H9 (cell line): ENCODE measurements around the gene EHD3. TPM values are rescaled to one million over a fixed set of nuclear protein-coding genes. Genes with fewer than 3 reads are reported as not detected.

Experiments used
- DNase-seq: peaks from one replicate; pipeline ENCODE4 v3.0.0-alpha.2; 2017
- H2AFZ ChIP-seq: one replicate; pipeline ENCODE4 v1.6.1; 2013; ENCODE audit warnings: mild to moderate bottlenecking, low read length, control low read depth, moderate library complexity
- H2AK5ac ChIP-seq: 2 replicates; pipeline ENCODE4 v1.6.1; 2013; ENCODE audit warnings: low read length, control low read depth, mixed read lengths; ENCODE audit not compliant: insufficient read length
- H2BK120ac ChIP-seq: one replicate; pipeline ENCODE4 v1.6.1; 2013; ENCODE audit warnings: low read depth, mild to moderate bottlenecking, low read length, control low read depth, inconsistent platforms; ENCODE audit not compliant: poor library complexity, severe bottlenecking
- H2BK12ac ChIP-seq: 2 replicates; pipeline ENCODE4 v1.6.1; 2013; ENCODE audit warnings: low read length, control low read depth, mixed read lengths, low read depth; ENCODE audit not compliant: insufficient read length
- H2BK15ac ChIP-seq: 2 replicates; pipeline ENCODE4 v1.6.1; 2013; ENCODE audit warnings: low read depth, low read length, control low read depth
- H2BK20ac ChIP-seq: one replicate; pipeline ENCODE4 v1.6.1; 2013; ENCODE audit warnings: low read depth, mild to moderate bottlenecking, low read length, control low read depth, inconsistent platforms; ENCODE audit not compliant: poor library complexity, severe bottlenecking
- H2BK5ac ChIP-seq: 2 replicates; pipeline ENCODE4 v1.6.1; 2013; ENCODE audit warnings: low read length, control low read depth, mixed read lengths; ENCODE audit not compliant: insufficient read length
- H3K14ac ChIP-seq: 2 replicates; pipeline ENCODE4 v1.6.1; 2013; ENCODE audit warnings: low read length, control low read depth; ENCODE audit not compliant: insufficient read depth
- H3K18ac ChIP-seq: 2 replicates; pipeline ENCODE4 v1.6.1; 2013; ENCODE audit warnings: low read depth, mild to moderate bottlenecking, mixed read lengths, low read length, control low read depth; ENCODE audit not compliant: insufficient read length
- H3K23ac ChIP-seq: 2 replicates; pipeline ENCODE4 v1.6.1; 2013; ENCODE audit warnings: low read length, control low read depth, mixed read lengths, low read depth; ENCODE audit not compliant: insufficient read length
- H3K23me2 ChIP-seq: 2 replicates; pipeline ENCODE4 v1.6.1; 2013; ENCODE audit warnings: low read depth, mild to moderate bottlenecking, mixed read lengths, low read length, control low read depth; ENCODE audit not compliant: insufficient read length, poor library complexity, severe bottlenecking
- H3K27ac ChIP-seq: 2 replicates; pipeline ENCODE4 v1.5.1; 2013; ENCODE audit warnings: low read length, control low read depth, mixed read lengths, low read depth; ENCODE audit not compliant: insufficient read length
- H3K27me3 ChIP-seq: 2 replicates; pipeline ENCODE4 v1.6.1; 2013; ENCODE audit warnings: low read length, control low read depth, inconsistent platforms; ENCODE audit not compliant: insufficient read depth
- H3K4ac ChIP-seq: 2 replicates; pipeline ENCODE4 v1.6.1; 2013; ENCODE audit warnings: low read depth, mild to moderate bottlenecking, control low read depth, inconsistent platforms, low read length, moderate library complexity
- H3K4me1 ChIP-seq: 2 replicates; pipeline ENCODE4 v1.6.1; 2013; ENCODE audit warnings: low read length, control low read depth, inconsistent platforms; ENCODE audit not compliant: insufficient read depth
- H3K4me2 ChIP-seq: 2 replicates; pipeline ENCODE4 v1.6.1; 2013; ENCODE audit warnings: low read length, control low read depth, mixed read lengths; ENCODE audit not compliant: insufficient read length, insufficient read depth
- H3K56ac ChIP-seq: 2 replicates; pipeline ENCODE4 v1.6.1; 2013; ENCODE audit warnings: low read depth, mild to moderate bottlenecking, mixed read lengths, low read length, control low read depth; ENCODE audit not compliant: insufficient read length
- H3K79me1 ChIP-seq: 2 replicates; pipeline ENCODE4 v1.6.1; 2013; ENCODE audit warnings: low read depth, mild to moderate bottlenecking, moderate library complexity, low read length, control low read depth, inconsistent platforms; ENCODE audit not compliant: insufficient read depth, poor library complexity, severe bottlenecking
- H3K79me2 ChIP-seq: 2 replicates; pipeline ENCODE4 v1.6.1; 2013; ENCODE audit warnings: low read length, control low read depth, inconsistent platforms; ENCODE audit not compliant: insufficient read depth
- H3K9ac ChIP-seq: 2 replicates; pipeline ENCODE4 v1.6.1; 2013; ENCODE audit warnings: low read length, control low read depth, mixed read lengths; ENCODE audit not compliant: insufficient read length; ENCODE audit errors: extremely low read depth
- H3K9me3 ChIP-seq: one replicate; pipeline ENCODE4 v1.6.1; 2013; ENCODE audit warnings: low read depth, low read length, inconsistent platforms; ENCODE audit not compliant: control insufficient read depth
- H3T11ph ChIP-seq: one replicate; pipeline ENCODE4 v1.6.1; 2013; ENCODE audit warnings: mild to moderate bottlenecking, low read length, control low read depth, inconsistent platforms
- H4K20me1 ChIP-seq: one replicate; pipeline ENCODE4 v1.6.1; 2013; ENCODE audit not compliant: control insufficient read depth, insufficient read length, insufficient read depth
- H4K5ac ChIP-seq: 2 replicates; pipeline ENCODE4 v1.6.1; 2013; ENCODE audit warnings: low read depth, mild to moderate bottlenecking, mixed read lengths, low read length, control low read depth; ENCODE audit not compliant: insufficient read length
- H4K8ac ChIP-seq: replicated peaks from 2 replicates; pipeline ENCODE4 v1.6.1; 2013; ENCODE audit warnings: low read length, control low read depth, mixed read lengths, low read depth; ENCODE audit not compliant: insufficient read length
- H4K91ac ChIP-seq: 2 replicates; pipeline ENCODE4 v1.6.1; 2013; ENCODE audit warnings: low read depth, mild to moderate bottlenecking, moderate library complexity, mixed read lengths, low read length, control low read depth; ENCODE audit not compliant: insufficient read length
- H3K27ac Mint-ChIP-seq, 3 experiments: 2 replicates in 2 of 3; 3 replicates in 1 of 3; pipeline ENCODE4 v1.8.0; 2020 to 2021; ENCODE audit warnings: mixed read lengths in 3 of 3, mild to moderate bottlenecking in 1 of 3, moderate library complexity in 1 of 3
- H3K27me3 Mint-ChIP-seq: 2 replicates; pipeline ENCODE4 v1.8.0; 2021; ENCODE audit warnings: low read depth, mild to moderate bottlenecking, moderate library complexity, mixed read lengths
- H3K36me3 Mint-ChIP-seq, 3 experiments: 2 replicates in 2 of 3; 3 replicates in 1 of 3; pipeline ENCODE4 v1.8.0; 2020 to 2021; ENCODE audit warnings: low read depth in 3 of 3, mixed read lengths in 3 of 3; ENCODE audit not compliant: insufficient read depth in 1 of 3
- H3K4me1 Mint-ChIP-seq, 2 experiments: 2 replicates each; pipeline ENCODE4 v1.8.0; 2020; ENCODE audit warnings: mixed read lengths in 2 of 2
- H3K4me3 Mint-ChIP-seq, 2 experiments: 2 replicates in 1 of 2; 3 replicates in 1 of 2; pipeline ENCODE4 v1.8.0; 2020 to 2021; ENCODE audit warnings: mild to moderate bottlenecking in 2 of 2, mixed read lengths in 2 of 2, moderate library complexity in 1 of 2
- H3K9me3 Mint-ChIP-seq, 2 experiments: 2 replicates in 1 of 2; 3 replicates in 1 of 2; pipeline ENCODE4 v1.8.0; 2020; ENCODE audit warnings: mild to moderate bottlenecking in 2 of 2, mixed read lengths in 2 of 2, moderate library complexity in 1 of 2
- WGBS: extraction: QIAGEN DNeasy Blood & Tissue Kit; methylation state at CpG from one replicate; pipeline ENCODE4 v1.1.7; 2013; ENCODE audit warnings: missing lambda C conversion rate, low lambda C conversion rate, mixed read lengths; ENCODE audit not compliant: insufficient read length; ENCODE audit errors: extremely low coverage; 5-methylcytosine and 5-hydroxymethylcytosine counted together
- total RNA-seq: library from RNA; stranded (reverse); gene quantifications from 2 replicates; pipeline ENCODE4 v1.2.1, GENCODE V29; 2021
- TF ChIP-seq, protein P1 (sequence below): fragments of 200-600 bp; sonication (generic); conservative IDR thresholded peaks from 3 replicates; pipeline ENCODE4 v1.8.0; 2021; ENCODE audit warnings: antibody characterized with exemption, mild to moderate bottlenecking

The EHD3 gene
- total RNA-seq, 1 experiment from 2014 or later = 8.3 TPM

DNA sequence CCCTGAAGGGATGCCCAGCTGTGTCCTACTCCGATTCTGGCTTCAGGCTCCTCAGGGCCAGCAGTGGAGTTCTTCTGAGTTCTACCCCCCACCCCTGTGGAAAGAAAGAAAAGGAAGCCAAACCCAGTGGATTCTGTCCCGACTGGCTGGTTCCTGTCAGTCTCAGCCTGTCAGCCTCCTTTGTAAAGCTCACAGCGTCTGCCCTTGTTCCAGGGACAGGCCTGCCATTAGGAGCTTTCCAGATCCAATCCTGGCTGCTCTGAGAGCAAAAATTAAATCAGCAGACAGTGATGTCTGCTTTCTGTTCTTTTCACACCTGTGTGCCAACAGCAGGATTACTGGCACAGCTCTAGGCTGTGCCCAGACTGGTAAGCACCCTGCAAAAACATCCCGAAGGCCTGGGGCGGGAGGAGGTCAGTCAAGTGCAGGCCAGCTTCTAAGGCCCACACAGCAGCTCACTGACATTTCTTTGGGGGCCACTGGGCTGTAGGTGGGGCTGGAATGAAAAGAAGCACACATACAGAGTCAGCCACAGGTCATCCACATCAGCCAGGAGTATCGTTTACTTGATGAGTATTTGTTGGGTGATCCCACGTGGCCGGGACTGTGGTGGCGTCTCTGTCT is 69.1 kb downstream of the EHD3 start:
- TF ChIP-seq, protein P1, sequence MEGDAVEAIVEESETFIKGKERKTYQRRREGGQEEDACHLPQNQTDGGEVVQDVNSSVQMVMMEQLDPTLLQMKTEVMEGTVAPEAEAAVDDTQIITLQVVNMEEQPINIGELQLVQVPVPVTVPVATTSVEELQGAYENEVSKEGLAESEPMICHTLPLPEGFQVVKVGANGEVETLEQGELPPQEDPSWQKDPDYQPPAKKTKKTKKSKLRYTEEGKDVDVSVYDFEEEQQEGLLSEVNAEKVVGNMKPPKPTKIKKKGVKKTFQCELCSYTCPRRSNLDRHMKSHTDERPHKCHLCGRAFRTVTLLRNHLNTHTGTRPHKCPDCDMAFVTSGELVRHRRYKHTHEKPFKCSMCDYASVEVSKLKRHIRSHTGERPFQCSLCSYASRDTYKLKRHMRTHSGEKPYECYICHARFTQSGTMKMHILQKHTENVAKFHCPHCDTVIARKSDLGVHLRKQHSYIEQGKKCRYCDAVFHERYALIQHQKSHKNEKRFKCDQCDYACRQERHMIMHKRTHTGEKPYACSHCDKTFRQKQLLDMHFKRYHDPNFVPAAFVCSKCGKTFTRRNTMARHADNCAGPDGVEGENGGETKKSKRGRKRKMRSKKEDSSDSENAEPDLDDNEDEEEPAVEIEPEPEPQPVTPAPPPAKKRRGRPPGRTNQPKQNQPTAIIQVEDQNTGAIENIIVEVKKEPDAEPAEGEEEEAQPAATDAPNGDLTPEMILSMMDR = no peak
- Histone ChIP-seq H2BK15ac (no peak overlapping the region), H3K18ac (no peak overlapping the region), H2BK12ac (no peak overlapping the region), H3K27ac (no peak overlapping the region), H2BK120ac (no peak overlapping the region), H3K14ac (no peak overlapping the region), H3K27me3 (no peaks in the 10 kb centered on the region), H3K79me2 (no peaks in the 10 kb centered on the region), H3K4me2 (no peak overlapping the region), H3K9ac (no peak overlapping the region), H3K23me2 (no peaks in the 10 kb centered on the region), H3K4ac (no peak overlapping the region), H4K5ac (no peak overlapping the region), H4K8ac (no peak overlapping the region), H3K56ac (no peak overlapping the region), H2AK5ac (no peak overlapping the region), H3K4me1 (no peaks in the 10 kb centered on the region; the same call in 1 of the 2 replicates), H2BK5ac (no peak overlapping the region), H2BK20ac (no peak overlapping the region), H2AFZ (no peak overlapping the region), H3K23ac (no peak overlapping the region), H4K91ac (no peak overlapping the region), H3T11ph (no peak overlapping the region), H3K9me3 (no peaks in the 10 kb centered on the region), H4K20me1 (no peaks in the 10 kb centered on the region), H3K79me1 (no peaks in the 10 kb centered on the region)
- Mint-ChIP-seq H3K36me3 (no peaks in the 10 kb centered on the region), H3K4me1 (peaks cover 21% of the 10 kb centered on the region in 2 experiments), H3K4me3 (no peak overlapping the region), H3K9me3 (peaks cover 2 to 5% of the 10 kb centered on the region in 2 experiments; a peak in 2 of 5 replicates), H3K27ac (no peak overlapping the region), H3K27me3 (no peaks in the 10 kb centered on the region)
- DNase-seq = no peak
- WGBS = no CpG with 5 or more reads among the region's 9 CpGs
